ENCODE results near the gene CDH22.

Gene CDH22

GRCh38 chr20:46188866-46189541 lies 119.3 kb downstream of the CDH22 start:
- DNase-seq (ENCODE audit: insufficient read length, low spot score): no peak
- FAIRE-seq: no peak
- no peak for TF ChIP-seq CTCF (IDR thresholded peaks at IDR 0.05; ENCODE audit: insufficient read depth, missing control alignments)

- FAIRE-seq (no peak), DNase-seq (ENCODE audit: insufficient read length, low spot score) (no peak)
- no peak for TF ChIP-seq CTCF (IDR thresholded peaks at IDR 0.05; ENCODE audit: insufficient read depth, missing control alignments)
These were observed 122.1 kb downstream of the CDH22 start for GRCh38 chr20:46186210-46186609.

GRCh38 chr20:46185353-46185752 lies 122.9 kb downstream of the CDH22 start:
- TF ChIP-seq CTCF (IDR thresholded peaks at IDR 0.05; ENCODE audit: insufficient read depth, missing control alignments): no peak
- DNase-seq (ENCODE audit: insufficient read length, low spot score) (no peak), FAIRE-seq (no peak)

GRCh38 chr20:46183768-46184167 lies 124.5 kb downstream of the CDH22 start:
- no peak for TF ChIP-seq CTCF (IDR thresholded peaks at IDR 0.05; ENCODE audit: insufficient read depth, missing control alignments)
- FAIRE-seq (no peak), DNase-seq (ENCODE audit: insufficient read length, low spot score) (no peak)

- FAIRE-seq (no peak), DNase-seq (ENCODE audit: insufficient read length, low spot score) (no peak)
- TF ChIP-seq CTCF (IDR thresholded peaks at IDR 0.05; ENCODE audit: insufficient read depth, missing control alignments): no peak
These were observed 125.8 kb downstream of the CDH22 start for GRCh38 chr20:46182276-46183200.

GRCh38 chr20:46179862-46180261 lies 128.4 kb downstream of the CDH22 start:
- no peak for FAIRE-seq
- no peak for DNase-seq (ENCODE audit: insufficient read length, low spot score)
- no peak for TF ChIP-seq CTCF (IDR thresholded peaks at IDR 0.05; ENCODE audit: insufficient read depth, missing control alignments)

- DNase-seq (ENCODE audit: insufficient read length, low spot score) (no peak), FAIRE-seq (no peak)
- no peak for TF ChIP-seq CTCF (IDR thresholded peaks at IDR 0.05; ENCODE audit: insufficient read depth, missing control alignments)
These were observed 129.4 kb downstream of the CDH22 start for GRCh38 chr20:46178891-46179290.
